Endothelial cell of umbilical vein (primary cell): ENCODE data around the gene RGS9. TPM values are rescaled to one million over a fixed set of nuclear protein-coding genes. Genes with fewer than 3 reads are reported as not detected.

ENCODE experiments used
- BruUV-seq: library from RNA; stranded (reverse); fragments of 400-500 nt; replicated peaks from 2 replicates; lab custom pipeline; 2021; lab: Mats Ljungman, UMichigan
- CTCF ChIA-PET: fragments of 300-600, 350-600 bp; sonication (Branson Sonifier 250); formaldehyde crosslinking; loops from one replicate; lab custom pipeline; 2021; ENCODE audit warnings: antibody characterized with exemption, inconsistent platforms; lab: Charles Lee
- POLR2A ChIA-PET: fragments of 300-600, 350-600 bp; sonication (Branson Sonifier 250); formaldehyde crosslinking; loops from one replicate; lab custom pipeline; 2021; ENCODE audit warnings: antibody characterized with exemption, inconsistent platforms; lab: Charles Lee
- DNase-seq: peaks from one replicate; pipeline ENCODE4 v3.0.0-alpha.2; 2011; ENCODE audit warnings: low read depth, low spot score
- FAIRE-seq: peaks from 2 replicates; lab custom pipeline; 2011; peaks lifted over from hg19 to GRCh38; lab: Jason Lieb, UNC
- H2AFZ ChIP-seq: 2 replicates; pipeline ENCODE4 v1.6.0; 2012; ENCODE audit warnings: low read depth, low read length, control low read depth, inconsistent platforms
- H3K27ac ChIP-seq: 2 replicates; pipeline ENCODE4 v1.5.1; 2011; ENCODE audit warnings: low read depth, mild to moderate bottlenecking, control low read depth, low read length, moderate library complexity; ENCODE audit not compliant: insufficient read depth
- H3K27me3 ChIP-seq, 2 experiments: 2 replicates each; pipeline versions ENCODE4 v1.6.0 to v1.6.1; 2011; ENCODE audit warnings: low read length in 2 of 2, mixed read lengths in 1 of 2; ENCODE audit not compliant: control insufficient read depth in 2 of 2, insufficient read depth in 2 of 2
- H3K36me3 ChIP-seq, 2 experiments: 2 replicates in 1 of 2; 3 replicates in 1 of 2; pipeline ENCODE4 v1.5.1; 2011; ENCODE audit warnings: low read length in 2 of 2, mild to moderate bottlenecking in 1 of 2, moderate library complexity in 1 of 2; ENCODE audit not compliant: control insufficient read depth in 2 of 2, insufficient read depth in 2 of 2; ENCODE audit errors: extremely low read depth in 1 of 2
- H3K4me1 ChIP-seq: 3 replicates; pipeline ENCODE4 v1.5.1; 2011; ENCODE audit warnings: mild to moderate bottlenecking, low read length; ENCODE audit not compliant: control insufficient read depth, insufficient read depth; ENCODE audit errors: extremely low read depth
- H3K4me2 ChIP-seq: 2 replicates; pipeline ENCODE4 v1.6.1; 2011; ENCODE audit warnings: low read length, control low read depth, mixed read lengths; ENCODE audit not compliant: insufficient read depth
- H3K4me3 ChIP-seq, 3 experiments: fragments of 200-600 bp in 1 of 3; sonication (generic), shearing (Covaris generic) in 1 of 3; replicated peaks in 1 of 3; 2 replicates each; pipeline ENCODE4 v1.5.1; 2011 to 2016; ENCODE audit warnings: control low read depth in 3 of 3, low read length in 3 of 3, mild to moderate bottlenecking in 2 of 3, inconsistent platforms in 1 of 3, low read depth in 1 of 3, moderate library complexity in 1 of 3; ENCODE audit not compliant: insufficient read depth in 1 of 3
- H3K79me2 ChIP-seq: 2 replicates; pipeline ENCODE4 v1.6.0; 2012; ENCODE audit warnings: low read length, inconsistent platforms; ENCODE audit not compliant: control insufficient read depth, insufficient read depth
- H3K9ac ChIP-seq: replicated peaks from 2 replicates; pipeline ENCODE3; 2011; ENCODE audit warnings: low read length, control low read depth; ENCODE audit not compliant: insufficient read depth; ENCODE audit errors: extremely low read depth
- H3K9me1 ChIP-seq: replicated peaks from 3 replicates; pipeline ENCODE4 v1.6.0; 2011; ENCODE audit warnings: mild to moderate bottlenecking, low read length; ENCODE audit not compliant: control insufficient read depth, insufficient read depth; ENCODE audit errors: extremely low read depth
- H3K9me3 ChIP-seq: replicated peaks from 2 replicates; pipeline ENCODE4 v1.5.1; 2012; ENCODE audit warnings: low read length, inconsistent platforms; ENCODE audit not compliant: control insufficient read depth, insufficient read depth
- H4K20me1 ChIP-seq: replicated peaks from 2 replicates; pipeline ENCODE3; 2011; ENCODE audit warnings: mild to moderate bottlenecking, low read length; ENCODE audit not compliant: control insufficient read depth, insufficient read depth; ENCODE audit errors: extremely low read depth
- EZH2 ChIP-seq: IDR thresholded peaks from 2 replicates; pipeline ENCODE4 v1.6.1; 2012; ENCODE audit warnings: borderline replicate concordance, low read depth, mild to moderate bottlenecking, moderate library complexity, low read length, inconsistent platforms; ENCODE audit not compliant: severe bottlenecking
- FOS ChIP-seq: IDR thresholded peaks from 2 replicates; pipeline ENCODE4 v1.6.1; 2011; ENCODE audit warnings: mild to moderate bottlenecking, low read length, moderate library complexity, borderline replicate concordance; ENCODE audit not compliant: insufficient read depth
- GATA2 ChIP-seq: IDR thresholded peaks from 2 replicates; pipeline ENCODE4 v1.7.0; 2011; ENCODE audit warnings: low read depth, mild to moderate bottlenecking, moderate library complexity, mixed read lengths, low read length; ENCODE audit not compliant: insufficient read length, insufficient read depth
- JUN ChIP-seq: IDR thresholded peaks from 2 replicates; pipeline ENCODE4 v1.6.1; 2011; ENCODE audit warnings: borderline replicate concordance, low read depth; ENCODE audit not compliant: insufficient read length, insufficient read depth
- MYC ChIP-seq: IDR thresholded peaks from one replicate; pipeline ENCODE4 v1.6.1; 2011; ENCODE audit warnings: mild to moderate bottlenecking, low read depth, low read length
- POLR2A ChIP-seq: IDR thresholded peaks from 2 replicates; pipeline ENCODE4 v1.6.1; 2012; ENCODE audit warnings: low read depth, mild to moderate bottlenecking, control low read depth, low read length
- POLR2AphosphoS5 ChIP-seq: IDR thresholded peaks from 2 replicates; pipeline ENCODE4 v1.6.1; 2012; ENCODE audit warnings: low read depth, mild to moderate bottlenecking, control low read depth, low read length, moderate library complexity; ENCODE audit not compliant: insufficient read depth
- dilution Hi-C: fragments of 300-500 bp; cut with MboI; formaldehyde crosslinking; loops from one replicate; pipeline ENCODE4 v1.15.0; 2019; ENCODE audit warnings: low sequenced_read_pairs; ENCODE audit not compliant: extremely low pct_ligation_motif_present
- intact Hi-C: fragments of 100-400 bp; cut with micrococcal nuclease; formaldehyde crosslinking; loops from one replicate; pipeline ENCODE4 v1.10.0; 2022
- polyA plus RNA-seq, 4 experiments: library from polyadenylated mRNA; depleted of rRNA in 3 of 4; stranded (reverse) in 3 of 4; unstranded in 1 of 4; fragments of >200 nt; gene quantifications; 2 replicates each; pipeline versions ENCODE4 v1.2.1 to v1.2.3, GENCODE V29; 2011 to 2012; ENCODE audit warnings: missing spikeins in 1 of 4
- total RNA-seq: library from RNA; stranded (reverse); gene quantifications from 2 replicates; pipeline ENCODE4 v1.2.3, GENCODE V29; 2021
- TF ChIP-seq, protein P1 (sequence below): IDR thresholded peaks from 2 replicates; pipeline ENCODE4 v1.6.1; 2011; ENCODE audit not compliant: insufficient read depth, insufficient read length
- TF ChIP-seq, protein P2 (sequence below), 2 donors: IDR thresholded peaks; 1 replicate in 1 of 2; 2 replicates in 1 of 2; pipeline ENCODE4 v1.5.1; 2011; ENCODE audit warnings: low read length in 2 of 2, mild to moderate bottlenecking in 2 of 2, moderate library complexity in 2 of 2, control low read depth in 1 of 2, inconsistent platforms in 1 of 2, low read depth in 1 of 2; ENCODE audit not compliant: insufficient read depth in 1 of 2; ENCODE audit errors: extremely low read depth in 1 of 2

Gene RGS9
- total and polyA plus RNA-seq, 2 donors (not counting 3 experiments of a cell fraction or from before 2014, with no cell fraction given), result 0.61 to 1.4 TPM

DNA sequence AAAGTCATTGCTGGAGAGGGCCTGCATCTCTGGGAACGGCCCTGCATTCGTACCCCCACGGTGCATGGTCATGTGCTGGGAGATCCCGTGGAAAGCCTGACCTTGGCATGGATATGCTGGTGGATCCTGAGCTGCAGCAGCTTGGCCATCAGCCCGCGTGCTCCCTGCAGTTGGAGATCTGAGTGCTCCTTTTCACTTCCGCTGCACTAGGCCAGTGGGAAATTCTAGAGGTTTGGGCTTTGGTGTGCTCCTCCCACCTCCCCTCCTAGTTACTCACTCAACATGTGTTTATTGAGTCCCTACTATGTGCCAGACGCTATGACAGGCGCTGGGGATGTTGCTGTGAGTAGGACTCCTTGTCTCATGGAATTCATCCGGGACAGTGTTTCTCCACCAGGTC lies 91.1 kb downstream of the RGS9 start:
- ChIA-PET POLR2A (no interaction called here), CTCF (interaction anchor here (1.1 to 2.3 kb wide), 5 partner anchors 9 to 938 kb away, joined by 3 to 12 read pairs (median 3); no protein-coding TSS in a partner anchor)
- Histone ChIP-seq H3K9ac (no peak overlapping the region), H3K27me3 (peaks cover 14 to 15% of the 10 kb centered on the region in 2 experiments), H2AFZ (no peak overlapping the region), H4K20me1 (no peaks in the 10 kb centered on the region), H3K27ac (no peak overlapping the region), H3K9me1 (no peaks in the 10 kb centered on the region), H3K79me2 (no peaks in the 10 kb centered on the region), H3K4me3 (no peak overlapping the region), H3K4me2 (peak overlapping the region; percentile 66), H3K36me3 (no peaks in the 10 kb centered on the region), H3K9me3 (no peaks in the 10 kb centered on the region), H3K4me1 (peaks cover 13% of the 10 kb centered on the region)
- dilution Hi-C loops (no loop called here), intact Hi-C loops (no loop called here)
- no TSS peak for BruUV-seq
- DNase-seq, result no peak
- no peak for FAIRE-seq
- TF ChIP-seq, protein P1, sequence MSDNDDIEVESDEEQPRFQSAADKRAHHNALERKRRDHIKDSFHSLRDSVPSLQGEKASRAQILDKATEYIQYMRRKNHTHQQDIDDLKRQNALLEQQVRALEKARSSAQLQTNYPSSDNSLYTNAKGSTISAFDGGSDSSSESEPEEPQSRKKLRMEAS, result no peak
- no peak for TF ChIP-seq MYC
- no peak for TF ChIP-seq FOS
- TF ChIP-seq, protein P2, sequence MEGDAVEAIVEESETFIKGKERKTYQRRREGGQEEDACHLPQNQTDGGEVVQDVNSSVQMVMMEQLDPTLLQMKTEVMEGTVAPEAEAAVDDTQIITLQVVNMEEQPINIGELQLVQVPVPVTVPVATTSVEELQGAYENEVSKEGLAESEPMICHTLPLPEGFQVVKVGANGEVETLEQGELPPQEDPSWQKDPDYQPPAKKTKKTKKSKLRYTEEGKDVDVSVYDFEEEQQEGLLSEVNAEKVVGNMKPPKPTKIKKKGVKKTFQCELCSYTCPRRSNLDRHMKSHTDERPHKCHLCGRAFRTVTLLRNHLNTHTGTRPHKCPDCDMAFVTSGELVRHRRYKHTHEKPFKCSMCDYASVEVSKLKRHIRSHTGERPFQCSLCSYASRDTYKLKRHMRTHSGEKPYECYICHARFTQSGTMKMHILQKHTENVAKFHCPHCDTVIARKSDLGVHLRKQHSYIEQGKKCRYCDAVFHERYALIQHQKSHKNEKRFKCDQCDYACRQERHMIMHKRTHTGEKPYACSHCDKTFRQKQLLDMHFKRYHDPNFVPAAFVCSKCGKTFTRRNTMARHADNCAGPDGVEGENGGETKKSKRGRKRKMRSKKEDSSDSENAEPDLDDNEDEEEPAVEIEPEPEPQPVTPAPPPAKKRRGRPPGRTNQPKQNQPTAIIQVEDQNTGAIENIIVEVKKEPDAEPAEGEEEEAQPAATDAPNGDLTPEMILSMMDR (IDR thresholded peaks at IDR 0.05; ENCODE audit: extremely low read depth in 1 of 2, insufficient read depth in 1 of 2, low read depth in 1 of 2, low read length in 2 of 2), result no peak
- TF ChIP-seq POLR2AphosphoS5, result no peak
- TF ChIP-seq JUN, result no peak
- no peak for TF ChIP-seq EZH2
- no peak for TF ChIP-seq POLR2A
- TF ChIP-seq GATA2, result no peak
